Stimulated activated naive CD8-positive, alpha-beta T cell treated with anti-CD3 and anti-CD28 coated beads, Interleukin-15, Interleukin-2, amounts not matched to agents 100 ng/mL and 50 ng/mL, for 24 hours (primary cell): ENCODE measurements around the gene SPATC1L.
"Not testable (repeated sequence)": the region's sequence is repeated elsewhere in the genome, so short reads cannot be mapped to it uniquely, and the experiment has no call there.

ENCODE experiments used
- H3K27ac Mint-ChIP-seq: one replicate; pipeline ENCODE4 v1.8.0; 2021; ENCODE audit warnings: mild to moderate bottlenecking, mixed read lengths
- H3K27me3 Mint-ChIP-seq: one replicate; pipeline ENCODE4 v1.8.0; 2021; ENCODE audit warnings: mixed read lengths
- H3K36me3 Mint-ChIP-seq: one replicate; pipeline ENCODE4 v1.8.0; 2021; ENCODE audit warnings: low read depth, mixed read lengths
- H3K4me1 Mint-ChIP-seq: one replicate; pipeline ENCODE4 v1.8.0; 2021; ENCODE audit warnings: low read depth, mixed read lengths
- H3K4me3 Mint-ChIP-seq: one replicate; pipeline ENCODE4 v1.8.0; 2021; ENCODE audit warnings: mild to moderate bottlenecking, mixed read lengths
- H3K9me3 Mint-ChIP-seq: one replicate; pipeline ENCODE4 v1.8.0; 2021; ENCODE audit warnings: mixed read lengths

SPATC1L gene

DNA sequence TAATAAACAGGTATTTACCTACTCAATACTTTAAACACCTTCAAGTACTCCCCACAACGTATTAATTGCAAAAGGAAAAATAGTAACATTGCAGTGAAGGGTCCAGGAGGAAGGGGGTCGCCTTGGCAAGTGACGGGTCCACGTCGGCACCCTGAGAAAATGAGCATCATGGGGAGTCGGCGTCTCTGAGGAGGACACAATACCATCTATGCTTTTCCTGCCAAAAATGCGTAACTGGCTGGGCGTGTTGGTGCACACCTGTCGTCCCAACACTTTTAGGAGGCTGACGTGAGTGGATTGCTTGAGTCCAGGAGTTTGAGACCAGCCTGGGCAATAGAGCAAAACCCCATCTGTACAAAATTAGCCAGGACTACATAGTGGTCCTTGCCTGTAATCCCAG, 36.2 kb downstream of the SPATC1L start:
- no peaks in the 10 kb centered on the region for H3K27me3 Mint-ChIP-seq
- H3K4me3 Mint-ChIP-seq = no peak overlapping the region
- no peaks in the 10 kb centered on the region for H3K9me3 Mint-ChIP-seq
- H3K36me3 Mint-ChIP-seq = no peaks in the 10 kb centered on the region
- H3K4me1 Mint-ChIP-seq = peaks cover 12% of the 10 kb centered on the region
- no peak overlapping the region for H3K27ac Mint-ChIP-seq

- H3K27ac Mint-ChIP-seq, H3K27me3 Mint-ChIP-seq, H3K36me3 Mint-ChIP-seq, H3K9me3 Mint-ChIP-seq, H3K4me3 Mint-ChIP-seq: not testable (repeated sequence)
- peaks cover 15% of the 10 kb centered on the region for H3K4me1 Mint-ChIP-seq
Observed at GRCh38 chr21:46147429-46147828, 36.8 kb downstream of the SPATC1L start.

DNA sequence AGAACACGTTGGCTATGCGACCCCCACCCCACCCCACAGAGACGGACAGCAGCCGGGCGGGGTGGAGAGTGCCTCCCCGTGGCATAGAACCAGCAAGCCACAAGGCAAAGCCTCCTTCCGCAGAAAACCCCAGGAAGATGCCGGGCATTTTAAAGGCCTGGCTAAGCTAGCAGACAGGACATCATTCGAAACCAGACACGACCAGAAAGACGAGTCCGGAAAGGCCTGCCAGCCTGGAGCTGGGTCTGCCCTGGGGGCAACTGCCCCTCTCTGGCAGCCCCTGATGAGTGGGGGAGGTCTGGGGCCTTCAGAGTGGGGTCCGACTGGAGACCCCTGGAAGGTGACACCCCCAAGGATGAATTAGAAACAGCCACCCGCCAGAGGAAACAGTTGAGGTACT, 37.4 kb downstream of the SPATC1L start:
- Mint-ChIP-seq H3K27ac (no peak overlapping the region), H3K4me3 (no peak overlapping the region), H3K4me1 (peaks cover 15% of the 10 kb centered on the region), H3K9me3 (no peaks in the 10 kb centered on the region), H3K27me3 (no peaks in the 10 kb centered on the region), H3K36me3 (no peaks in the 10 kb centered on the region)

DNA sequence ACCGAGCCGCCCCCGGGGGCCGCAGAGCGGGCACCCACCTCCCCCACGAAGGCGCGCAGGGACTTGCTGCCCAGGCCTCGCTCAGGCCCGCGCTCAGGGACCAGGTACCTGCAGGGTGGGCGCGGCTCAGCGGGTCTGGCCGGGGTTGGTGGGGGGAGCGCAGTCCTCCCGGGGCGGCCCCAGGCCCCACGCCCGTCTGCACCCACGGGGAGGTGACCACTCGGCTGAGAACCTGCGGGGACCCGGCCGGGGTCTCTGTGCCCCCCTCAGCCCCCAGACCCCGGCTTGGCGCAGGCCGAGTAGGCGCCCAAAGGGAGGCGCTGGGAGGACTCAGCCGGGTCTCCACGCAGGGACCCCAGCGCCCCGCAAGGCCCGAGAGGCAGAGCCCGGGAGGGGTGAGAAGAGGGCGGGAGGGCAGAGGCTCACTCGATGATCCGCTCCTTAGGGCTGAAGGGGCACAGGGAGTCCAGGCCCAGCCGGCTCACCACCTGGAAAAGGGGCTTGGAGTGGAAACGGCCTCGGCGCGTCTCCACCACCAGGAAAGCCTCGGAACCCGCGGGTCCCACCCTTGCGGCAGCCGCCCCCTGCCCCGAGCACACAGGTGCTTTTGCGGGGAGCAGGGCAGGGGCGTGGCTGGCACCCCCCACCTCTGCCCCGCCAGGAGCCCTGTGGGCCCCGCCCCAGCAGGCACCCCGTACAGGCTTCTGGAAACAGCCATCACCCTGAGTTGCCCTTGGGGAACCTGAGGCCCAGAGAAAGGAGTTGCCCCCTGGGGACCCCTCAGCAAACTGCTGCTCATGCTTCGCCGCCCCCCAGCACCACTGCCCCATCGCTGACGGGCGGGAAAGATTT, 38.2 kb downstream of the SPATC1L start:
- Mint-ChIP-seq H3K4me3 (no peak overlapping the region), H3K4me1 (peaks cover 15% of the 10 kb centered on the region), H3K27ac (no peak overlapping the region), H3K27me3 (no peaks in the 10 kb centered on the region), H3K9me3 (no peaks in the 10 kb centered on the region), H3K36me3 (no peaks in the 10 kb centered on the region)

DNA sequence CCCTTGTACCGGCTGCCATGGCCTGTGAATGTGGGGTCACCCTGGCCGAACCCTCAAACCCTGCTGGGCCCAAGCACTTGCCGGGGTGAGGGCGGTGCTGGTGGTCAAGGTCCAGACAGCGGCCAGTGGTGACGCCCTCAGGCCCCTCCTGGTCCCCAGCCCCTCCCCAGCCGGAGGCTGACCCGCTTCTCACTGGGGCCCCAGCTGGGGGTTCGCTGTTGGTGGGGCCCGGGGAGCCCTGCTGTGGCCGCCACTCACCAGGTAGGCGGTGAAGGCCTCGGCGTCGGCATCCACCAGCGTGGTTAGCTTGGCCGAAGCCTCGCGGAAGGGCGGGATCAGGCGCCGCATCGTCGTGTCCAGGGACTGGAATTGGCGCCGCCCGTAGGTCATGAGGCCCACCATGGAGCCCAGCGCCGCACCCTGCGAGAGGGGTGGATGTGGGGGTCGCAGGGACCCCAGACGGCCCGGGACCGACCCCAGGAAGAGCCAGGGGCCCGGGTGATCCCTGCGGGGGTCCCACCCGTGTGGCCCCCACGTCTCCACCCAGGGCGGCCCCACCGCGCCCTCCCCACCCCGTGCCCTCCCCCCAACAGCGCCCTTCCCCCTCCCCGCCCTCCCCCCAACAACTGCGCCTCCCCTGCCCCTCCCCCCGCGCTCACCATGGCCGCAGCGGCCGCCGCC, 39.0 kb downstream of the SPATC1L start:
- H3K9me3 Mint-ChIP-seq = no peaks in the 10 kb centered on the region
- no peak overlapping the region for H3K27ac Mint-ChIP-seq
- H3K27me3 Mint-ChIP-seq = peaks cover 2% of the 10 kb centered on the region
- peaks cover 15% of the 10 kb centered on the region for H3K4me1 Mint-ChIP-seq
- no peaks in the 10 kb centered on the region for H3K36me3 Mint-ChIP-seq
- H3K4me3 Mint-ChIP-seq = no peak overlapping the region

DNA sequence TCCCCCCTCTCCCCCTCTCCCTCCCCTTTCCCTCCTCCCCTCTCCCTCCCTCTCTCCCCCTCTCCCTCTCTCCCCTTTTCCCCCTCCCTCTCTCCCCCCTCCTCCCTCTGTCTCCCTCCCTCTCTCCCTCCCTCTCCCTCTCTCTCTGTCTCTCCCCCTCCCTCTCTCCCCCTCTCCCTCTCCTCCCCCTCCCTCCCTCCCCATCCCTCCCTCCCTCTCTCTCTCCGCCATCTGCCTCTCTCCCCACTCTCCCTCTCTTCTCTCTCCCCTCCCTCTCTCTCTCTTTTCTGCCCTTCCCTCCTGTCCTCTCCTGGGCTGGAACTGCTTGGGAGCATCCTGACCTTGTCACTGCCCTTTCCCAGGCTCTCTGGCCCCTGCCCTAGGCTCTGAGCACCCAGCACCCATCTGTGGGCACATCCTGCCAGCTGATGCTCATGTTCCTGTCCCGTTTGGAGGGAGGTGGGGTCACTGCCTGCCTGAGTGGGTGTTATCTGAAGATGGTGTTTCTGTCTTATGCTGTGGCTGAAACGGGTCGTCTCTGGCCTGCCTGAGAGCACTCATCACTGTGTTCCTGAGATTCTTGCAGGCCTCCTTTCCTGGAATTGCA, 39.7 kb downstream of the SPATC1L start:
- H3K9me3 Mint-ChIP-seq = no peaks in the 10 kb centered on the region
- H3K4me1 Mint-ChIP-seq = peaks cover 15% of the 10 kb centered on the region
- peak overlapping the region; percentile 76 for H3K27ac Mint-ChIP-seq
- H3K4me3 Mint-ChIP-seq = no peak overlapping the region
- H3K36me3 Mint-ChIP-seq = no peaks in the 10 kb centered on the region
- H3K27me3 Mint-ChIP-seq = peaks cover 3% of the 10 kb centered on the region

DNA sequence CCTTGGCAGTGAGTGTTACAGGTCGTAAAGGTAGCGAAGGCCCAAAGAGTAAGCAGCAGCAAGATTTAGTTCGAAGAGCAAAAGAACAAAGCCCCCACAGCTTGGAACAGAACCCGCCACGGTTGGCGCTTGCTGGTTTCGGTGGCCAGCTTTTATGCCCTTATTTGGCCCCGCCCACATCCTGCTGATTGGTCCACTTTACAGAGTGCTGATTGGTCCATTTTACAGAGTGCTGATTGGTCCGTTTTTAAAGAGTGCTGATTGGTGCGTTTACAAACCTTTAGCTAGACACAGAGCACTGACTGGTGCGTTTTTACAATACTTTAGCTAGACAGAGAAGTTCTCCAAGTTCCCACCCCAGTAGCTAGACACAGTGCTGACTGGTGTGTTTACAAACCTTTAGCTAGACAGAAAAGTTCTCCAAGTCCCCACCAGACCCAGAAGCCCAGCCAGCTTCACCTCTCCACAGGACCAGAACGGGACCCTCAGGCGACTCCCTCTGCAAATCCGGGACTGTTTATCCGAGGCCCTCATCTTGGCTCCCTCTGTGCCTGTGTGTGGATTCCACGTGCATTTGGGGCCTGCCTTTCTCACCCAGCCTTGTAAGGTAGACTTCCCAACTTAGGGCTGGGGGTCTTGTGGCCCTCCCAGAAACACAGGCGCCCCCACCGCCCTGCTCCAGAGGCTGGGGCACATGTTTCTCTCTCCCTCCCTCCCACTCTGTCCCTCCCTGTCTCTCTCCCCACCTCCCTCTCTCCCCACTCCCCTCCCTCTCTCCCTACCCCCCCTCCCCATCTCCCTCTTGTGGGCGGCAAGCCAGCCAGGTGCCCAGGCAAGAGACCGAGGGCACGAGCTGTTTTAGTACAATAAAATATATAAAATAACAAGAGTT, 41.4 kb downstream of the SPATC1L start:
- H3K9me3 Mint-ChIP-seq = no peaks in the 10 kb centered on the region
- H3K4me3 Mint-ChIP-seq = no peak overlapping the region
- peaks cover 15% of the 10 kb centered on the region for H3K4me1 Mint-ChIP-seq
- H3K27ac Mint-ChIP-seq = peak overlapping the region; percentile 5
- no peaks in the 10 kb centered on the region for H3K36me3 Mint-ChIP-seq
- H3K27me3 Mint-ChIP-seq = peaks cover 3% of the 10 kb centered on the region

DNA sequence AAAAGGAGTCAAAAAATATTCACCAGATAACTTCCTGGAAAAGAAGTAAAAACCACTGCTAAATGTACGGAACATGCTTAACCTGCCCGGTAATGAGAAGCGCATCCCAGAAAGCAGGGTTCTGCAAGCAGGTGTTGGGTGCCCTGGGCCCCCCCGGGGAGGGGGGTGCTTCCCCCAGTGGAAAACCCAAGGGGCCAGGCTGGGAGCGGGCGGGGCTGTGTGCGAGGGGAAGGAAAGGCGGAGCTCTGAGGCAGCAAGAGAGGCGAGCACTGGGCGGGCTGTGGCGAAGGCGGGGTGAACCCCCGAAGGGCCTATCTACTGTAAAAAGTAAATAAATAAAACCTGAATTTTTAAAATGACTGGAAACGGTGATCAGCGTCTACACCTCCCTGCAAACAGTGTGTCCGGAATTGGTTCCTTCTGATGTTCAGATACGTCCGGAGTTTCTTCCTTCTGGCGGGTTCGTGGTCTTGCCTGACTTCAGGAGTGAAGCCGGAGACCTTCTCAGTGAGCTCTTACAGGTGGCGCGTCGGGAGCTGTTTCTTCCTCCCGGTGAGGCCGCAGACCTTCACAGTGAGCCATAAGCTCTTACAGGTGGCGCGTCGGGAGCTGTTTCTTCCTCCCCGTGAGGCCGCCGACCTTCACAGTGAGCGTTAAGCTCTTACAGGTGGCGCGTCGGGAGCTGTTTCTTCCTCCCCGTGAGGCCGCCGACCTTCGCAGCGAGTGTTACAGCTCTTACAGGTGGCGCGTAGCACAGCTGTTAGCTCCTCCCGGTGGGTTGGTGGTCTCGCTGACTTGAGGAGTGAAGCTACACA, 42.3 kb downstream of the SPATC1L start:
- H3K4me3 Mint-ChIP-seq = no peak overlapping the region
- peak overlapping the region; percentile 5 for H3K27ac Mint-ChIP-seq
- peaks cover 3% of the 10 kb centered on the region for H3K27me3 Mint-ChIP-seq
- peaks cover 15% of the 10 kb centered on the region for H3K4me1 Mint-ChIP-seq
- H3K36me3 Mint-ChIP-seq = no peaks in the 10 kb centered on the region
- no peaks in the 10 kb centered on the region for H3K9me3 Mint-ChIP-seq

DNA sequence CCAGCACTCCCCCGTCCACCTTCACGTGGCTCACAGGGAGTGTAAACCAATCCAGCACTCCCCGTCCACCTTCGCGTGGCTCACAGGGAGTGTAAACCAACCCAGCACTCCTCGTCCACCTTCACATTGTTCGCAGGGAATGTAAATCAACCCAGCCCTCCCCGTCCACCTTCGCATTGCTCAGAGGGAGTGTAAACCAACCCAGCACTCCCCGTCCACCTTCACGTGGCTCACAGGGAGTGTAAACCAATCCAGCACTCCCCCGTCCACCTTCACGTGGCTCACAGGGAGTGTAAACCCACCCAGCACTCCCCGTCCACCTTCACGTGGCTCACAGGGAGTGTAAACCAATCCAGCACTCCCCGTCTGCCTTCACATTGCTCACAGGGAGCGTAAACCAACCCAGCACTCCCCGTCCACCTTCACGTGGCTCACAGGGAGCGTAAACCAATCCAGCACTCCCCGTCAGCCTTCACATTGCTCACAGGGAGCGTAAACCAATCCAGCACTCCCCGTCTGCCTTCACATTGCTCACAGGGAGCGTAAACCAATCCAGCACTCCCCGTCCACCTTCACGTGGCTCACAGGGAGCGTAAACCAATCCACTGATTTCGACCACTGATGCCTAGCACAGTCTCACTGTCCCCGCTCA, 43.8 kb downstream of the SPATC1L start:
- not testable (repeated sequence) for H3K27me3 Mint-ChIP-seq, H3K9me3 Mint-ChIP-seq, H3K36me3 Mint-ChIP-seq, H3K27ac Mint-ChIP-seq, H3K4me3 Mint-ChIP-seq
- peaks cover 15% of the 10 kb centered on the region for H3K4me1 Mint-ChIP-seq

- H3K27ac Mint-ChIP-seq = no peak overlapping the region
- H3K27me3 Mint-ChIP-seq = peaks cover 6% of the 10 kb centered on the region
- no peaks in the 10 kb centered on the region for H3K36me3 Mint-ChIP-seq
- peaks cover 12% of the 10 kb centered on the region for H3K4me1 Mint-ChIP-seq
- no peak overlapping the region for H3K4me3 Mint-ChIP-seq
- no peaks in the 10 kb centered on the region for H3K9me3 Mint-ChIP-seq
Observed at GRCh38 chr21:46139686-46140085, 44.6 kb downstream of the SPATC1L start.

DNA sequence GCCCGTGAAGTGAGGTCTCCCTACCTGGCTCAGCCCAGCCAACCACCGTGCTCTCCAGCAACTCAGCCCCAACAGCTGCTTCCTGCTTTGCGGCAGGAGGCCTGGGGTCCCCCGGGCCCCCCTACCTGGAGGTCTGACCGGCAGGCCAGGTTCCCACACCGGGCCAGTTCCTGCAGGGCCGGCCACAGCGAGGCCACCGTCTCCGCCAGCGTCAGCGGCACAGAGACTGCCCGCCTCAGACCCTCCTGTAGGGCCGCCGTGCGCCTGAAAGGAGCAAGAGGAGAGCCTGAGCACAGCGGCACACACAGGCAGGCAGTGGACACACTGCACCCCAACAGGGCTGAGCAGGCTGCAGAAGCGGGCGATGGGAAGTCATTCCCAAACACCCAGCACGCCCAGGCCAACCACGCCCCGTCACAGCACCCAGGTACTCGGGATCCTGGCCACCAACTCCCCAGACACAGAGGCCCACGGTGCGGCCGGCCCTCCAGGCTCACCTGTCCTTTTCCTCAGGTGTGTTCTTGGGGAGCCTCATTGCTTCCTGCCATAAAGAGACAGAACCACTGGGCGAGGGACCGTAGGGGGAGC, 45.8 kb downstream of the SPATC1L start:
- H3K4me1 Mint-ChIP-seq = peaks cover 5% of the 10 kb centered on the region

GRCh38 chr21:46137908-46138307, 46.4 kb downstream of the SPATC1L start:
- Mint-ChIP-seq H3K27ac (no peak overlapping the region), H3K4me1 (peaks cover 3% of the 10 kb centered on the region), H3K9me3 (no peaks in the 10 kb centered on the region), H3K4me3 (no peak overlapping the region), H3K27me3 (peaks cover 6% of the 10 kb centered on the region), H3K36me3 (no peaks in the 10 kb centered on the region)

More for the DNA sequence above, 45.8 kb downstream of the SPATC1L start:
- Mint-ChIP-seq H3K4me3 (no peak overlapping the region), H3K9me3 (no peaks in the 10 kb centered on the region), H3K27me3 (peaks cover 6% of the 10 kb centered on the region), H3K36me3 (no peaks in the 10 kb centered on the region), H3K27ac (no peak overlapping the region)

DNA sequence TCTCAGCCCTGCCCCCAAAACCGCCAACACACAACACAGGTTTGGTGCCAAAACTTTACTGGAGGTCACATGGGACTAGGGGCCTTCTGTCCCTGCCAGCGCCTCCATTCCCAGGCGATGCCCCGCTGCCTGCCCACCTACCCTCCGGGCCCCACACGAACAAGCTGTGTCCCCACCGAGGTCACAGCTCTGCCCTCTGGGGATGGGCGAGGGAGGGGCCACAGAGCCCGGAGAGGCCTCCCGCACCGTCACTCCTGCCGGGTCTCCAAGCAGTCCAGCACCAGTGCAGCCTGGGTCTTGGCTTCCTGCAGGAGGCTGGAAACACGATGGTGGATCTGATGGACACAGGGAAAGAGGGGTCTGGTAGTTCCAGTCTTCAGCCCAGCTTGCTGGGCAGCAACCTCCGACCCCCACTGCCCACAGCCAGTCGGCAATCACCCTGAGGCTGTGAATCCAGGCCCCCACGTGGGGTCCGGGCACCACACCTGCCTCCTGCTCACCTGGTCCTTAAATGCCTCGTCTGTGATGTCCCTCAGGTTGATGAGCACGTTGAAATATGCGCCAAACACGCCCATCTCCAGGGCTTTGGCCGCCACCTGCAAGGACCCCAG, 47.4 kb downstream of the SPATC1L start:
- no peak overlapping the region for H3K4me3 Mint-ChIP-seq

More for the DNA sequence above, 47.4 kb downstream of the SPATC1L start:
- H3K4me1 Mint-ChIP-seq = no peaks in the 10 kb centered on the region
- H3K27me3 Mint-ChIP-seq = peaks cover 6% of the 10 kb centered on the region
- no peaks in the 10 kb centered on the region for H3K36me3 Mint-ChIP-seq
- no peak overlapping the region for H3K27ac Mint-ChIP-seq
- H3K9me3 Mint-ChIP-seq = no peaks in the 10 kb centered on the region
